ENCODE measurements around the gene GGT6.
A peak's percentile ranks its signal among the peaks of the same experiment; 100 is the strongest.
"Not testable (repeated sequence)": the region's sequence is repeated elsewhere in the genome, so short reads cannot be mapped to it uniquely, and the experiment has no call there.

Gene GGT6

GRCh38 chr17:4560421-4560820 lies at the start of gene GGT6:
GGT6 (minus strand) TSS chr17:4560577; CDS start chr17:4560521, 56 bp downstream.
- no peak for DNase-seq (ENCODE audit: low spot score)

GRCh38 chr17:4610162-4610561 lies 49.8 kb upstream of the GGT6 start:
- no peak for DNase-seq (ENCODE audit: low spot score)

GRCh38 chr17:4609761-4610160 lies 49.4 kb upstream of the GGT6 start:
- DNase-seq (ENCODE audit: low spot score) = no peak

- no peak for DNase-seq (ENCODE audit: low spot score)
Measured at GRCh38 chr17:4607773-4608187, 47.4 kb upstream of the GGT6 start.

GRCh38 chr17:4607261-4607741 lies 46.9 kb upstream of the GGT6 start:
- DNase-seq (ENCODE audit: low spot score) = no peak

GRCh38 chr17:4605826-4606225 lies 45.4 kb upstream of the GGT6 start:
- DNase-seq (ENCODE audit: low spot score) = no peak

GRCh38 chr17:4604736-4605135 lies 44.4 kb upstream of the GGT6 start:
- DNase-seq (ENCODE audit: low spot score) = not testable (repeated sequence)

GRCh38 chr17:4604111-4604644 lies 43.8 kb upstream of the GGT6 start:
- DNase-seq (ENCODE audit: low spot score) = peak; percentile 88

- DNase-seq (ENCODE audit: low spot score) = peak; percentile 62
Measured at GRCh38 chr17:4602041-4602440, 41.7 kb upstream of the GGT6 start.

- DNase-seq (ENCODE audit: low spot score) = no peak
Measured at GRCh38 chr17:4601326-4601725, 40.9 kb upstream of the GGT6 start.

GRCh38 chr17:4600563-4600962 lies 40.2 kb upstream of the GGT6 start:
- DNase-seq (ENCODE audit: low spot score) = no peak

GRCh38 chr17:4599505-4600281 lies 39.3 kb upstream of the GGT6 start:
- peak; percentile 38 for DNase-seq (ENCODE audit: low spot score)

- DNase-seq (ENCODE audit: low spot score) = no peak
Measured at GRCh38 chr17:4598776-4599504, 38.6 kb upstream of the GGT6 start.

- no peak for DNase-seq (ENCODE audit: low spot score)
Measured at GRCh38 chr17:4597975-4598374, 37.6 kb upstream of the GGT6 start.

GRCh38 chr17:4596636-4597380 lies 36.4 kb upstream of the GGT6 start:
- no peak for DNase-seq (ENCODE audit: low spot score)

- DNase-seq (ENCODE audit: low spot score) = not testable (repeated sequence)
Measured at GRCh38 chr17:4595685-4596342, 35.4 kb upstream of the GGT6 start.

GRCh38 chr17:4594931-4595684 lies 34.7 kb upstream of the GGT6 start:
- no peak for DNase-seq (ENCODE audit: low spot score)

- DNase-seq (ENCODE audit: low spot score) = no peak
Measured at GRCh38 chr17:4594406-4594805, 34.0 kb upstream of the GGT6 start.

- DNase-seq (ENCODE audit: low spot score) = no peak
Measured at GRCh38 chr17:4593021-4593421, 32.6 kb upstream of the GGT6 start.

- DNase-seq (ENCODE audit: low spot score) = no peak
Measured at GRCh38 chr17:4592240-4593005, 32.0 kb upstream of the GGT6 start.
